ENCODE data around the gene DCX. TPM values are rescaled to one million over a fixed set of nuclear protein-coding genes. Genes with fewer than 3 reads are reported as not detected.

Gene DCX
- total RNA-seq, 1 donor from 2014 or later: 0.26 TPM

- H3K9me3 Mint-ChIP-seq (ENCODE audit: unreplicated experiment): no peaks in the 10 kb centered on the region
- H3K36me3 Mint-ChIP-seq (ENCODE audit: low read depth, unreplicated experiment): no peaks in the 10 kb centered on the region
- no peak overlapping the region for H3K27ac Mint-ChIP-seq (ENCODE audit: unreplicated experiment)
- DNase-seq (ENCODE audit: low spot score): no peak
- H3K27me3 Mint-ChIP-seq (ENCODE audit: unreplicated experiment): no peaks in the 10 kb centered on the region
- H3K4me3 Mint-ChIP-seq (ENCODE audit: unreplicated experiment): no peak overlapping the region
- no peak for TF ChIP-seq CTCF (IDR thresholded peaks at IDR 0.05; ENCODE audit: unreplicated experiment)
- no peaks in the 10 kb centered on the region for H3K4me1 Mint-ChIP-seq (ENCODE audit: unreplicated experiment)
Observed at GRCh38 chrX:111376897-111377578, 35.0 kb downstream of the DCX start.

GRCh38 chrX:111376486-111376885 is 35.5 kb downstream of the DCX start:
- no peak for DNase-seq (ENCODE audit: low spot score)
- no peak overlapping the region for H3K4me3 Mint-ChIP-seq (ENCODE audit: unreplicated experiment)

GRCh38 chrX:111375747-111376146 is 36.2 kb downstream of the DCX start:
- no peaks in the 10 kb centered on the region for H3K4me1 Mint-ChIP-seq (ENCODE audit: unreplicated experiment)
- no peak overlapping the region for H3K4me3 Mint-ChIP-seq (ENCODE audit: unreplicated experiment)
- DNase-seq (ENCODE audit: low spot score): peak; percentile 7
- H3K36me3 Mint-ChIP-seq (ENCODE audit: low read depth, unreplicated experiment): no peaks in the 10 kb centered on the region
- H3K9me3 Mint-ChIP-seq (ENCODE audit: unreplicated experiment): no peaks in the 10 kb centered on the region
- H3K27ac Mint-ChIP-seq (ENCODE audit: unreplicated experiment): no peak overlapping the region
- no peak for TF ChIP-seq CTCF (IDR thresholded peaks at IDR 0.05; ENCODE audit: unreplicated experiment)
- H3K27me3 Mint-ChIP-seq (ENCODE audit: unreplicated experiment): no peaks in the 10 kb centered on the region

More at GRCh38 chrX:111376486-111376885, 35.5 kb downstream of the DCX start:
- TF ChIP-seq CTCF (IDR thresholded peaks at IDR 0.05; ENCODE audit: unreplicated experiment): no peak
- no peaks in the 10 kb centered on the region for H3K4me1 Mint-ChIP-seq (ENCODE audit: unreplicated experiment)
- H3K9me3 Mint-ChIP-seq (ENCODE audit: unreplicated experiment): no peaks in the 10 kb centered on the region
- no peaks in the 10 kb centered on the region for H3K36me3 Mint-ChIP-seq (ENCODE audit: low read depth, unreplicated experiment)
- no peak overlapping the region for H3K27ac Mint-ChIP-seq (ENCODE audit: unreplicated experiment)
- no peaks in the 10 kb centered on the region for H3K27me3 Mint-ChIP-seq (ENCODE audit: unreplicated experiment)

- H3K27ac Mint-ChIP-seq (ENCODE audit: unreplicated experiment): no peak overlapping the region
- H3K27me3 Mint-ChIP-seq (ENCODE audit: unreplicated experiment): no peaks in the 10 kb centered on the region
- no peak overlapping the region for H3K4me3 Mint-ChIP-seq (ENCODE audit: unreplicated experiment)
- H3K9me3 Mint-ChIP-seq (ENCODE audit: unreplicated experiment): no peaks in the 10 kb centered on the region
- no peak for TF ChIP-seq CTCF (IDR thresholded peaks at IDR 0.05; ENCODE audit: unreplicated experiment)
- DNase-seq (ENCODE audit: low spot score): no peak
- H3K36me3 Mint-ChIP-seq (ENCODE audit: low read depth, unreplicated experiment): no peaks in the 10 kb centered on the region
- no peaks in the 10 kb centered on the region for H3K4me1 Mint-ChIP-seq (ENCODE audit: unreplicated experiment)
Observed at GRCh38 chrX:111372086-111372485, 39.9 kb downstream of the DCX start.

- Mint-ChIP-seq H3K27me3 (ENCODE audit: unreplicated experiment) (no peaks in the 10 kb centered on the region), H3K9me3 (ENCODE audit: unreplicated experiment) (no peaks in the 10 kb centered on the region), H3K36me3 (ENCODE audit: low read depth, unreplicated experiment) (no peaks in the 10 kb centered on the region), H3K4me3 (ENCODE audit: unreplicated experiment) (no peak overlapping the region), H3K4me1 (ENCODE audit: unreplicated experiment) (no peaks in the 10 kb centered on the region), H3K27ac (ENCODE audit: unreplicated experiment) (no peak overlapping the region)
- no peak for TF ChIP-seq CTCF (IDR thresholded peaks at IDR 0.05; ENCODE audit: unreplicated experiment)
- no peak for DNase-seq (ENCODE audit: low spot score)
Observed at GRCh38 chrX:111365770-111366325, 46.1 kb downstream of the DCX start.
